SU-DHL-6 (cell line): ENCODE measurements around the gene OR7C2.

ENCODE experiments used
- H2AFZ ChIP-seq: fragments of 200-600 bp; sonication (generic); 2 replicates; pipeline ENCODE4 v1.6.1; 2014; ENCODE audit warnings: low read depth, mild to moderate bottlenecking, moderate library complexity, mixed read lengths, antibody characterized with exemption, low read length; ENCODE audit not compliant: severe bottlenecking
- H3F3A ChIP-seq: fragments of 200-600 bp; shearing (Covaris generic); 2 replicates; pipeline ENCODE4 v1.6.0; 2016; ENCODE audit warnings: antibody characterized with exemption, mild to moderate bottlenecking; ENCODE audit not compliant: insufficient read depth
- H3K27ac ChIP-seq: fragments of 200-600 bp; sonication (generic); 2 replicates; pipeline ENCODE4 v1.5.1; 2016; ENCODE audit warnings: low read depth, mild to moderate bottlenecking, low read length, moderate library complexity, mixed read lengths
- H3K27me3 ChIP-seq: fragments of 200-600 bp; sonication (generic), shearing (Covaris generic); 2 replicates; pipeline ENCODE4 v1.6.0; 2014; ENCODE audit warnings: mild to moderate bottlenecking, low read length
- H3K36me3 ChIP-seq: fragments of 200-600 bp; sonication (generic); 2 replicates; pipeline ENCODE4 v1.6.1; 2014; ENCODE audit warnings: mild to moderate bottlenecking, low read length, mixed read lengths
- H3K4me2 ChIP-seq: fragments of 300-600, 200-600 bp; shearing (Covaris generic), sonication (generic); 2 replicates; pipeline ENCODE4 v1.6.0; 2014; ENCODE audit warnings: low read length, low read depth, mild to moderate bottlenecking; ENCODE audit not compliant: poor library complexity, severe bottlenecking
- H3K4me3 ChIP-seq: fragments of 200-600 bp; sonication (generic); 2 replicates; pipeline ENCODE4 v1.5.1; 2014; ENCODE audit warnings: antibody characterized with exemption, low read length, mild to moderate bottlenecking, mixed read lengths; ENCODE audit not compliant: insufficient read depth, poor library complexity, severe bottlenecking
- H3K79me2 ChIP-seq: fragments of 200-600 bp; sonication (generic); 2 replicates; pipeline ENCODE4 v1.6.1; 2014; ENCODE audit warnings: mild to moderate bottlenecking, low read length, moderate library complexity; ENCODE audit not compliant: insufficient read depth
- H3K9ac ChIP-seq: fragments of 200-600 bp; sonication (generic); 2 replicates; pipeline ENCODE4 v1.7.0; 2014; ENCODE audit warnings: mild to moderate bottlenecking, low read length
- H3K9me2 ChIP-seq: fragments of 200-600 bp; sonication (generic); replicated peaks from 2 replicates; pipeline ENCODE4 v1.6.1; 2014; ENCODE audit warnings: low read length; ENCODE audit not compliant: insufficient read depth
- H3K9me3 ChIP-seq: fragments of 200-600 bp; sonication (generic); 2 replicates; pipeline ENCODE4 v1.6.1; 2014; ENCODE audit warnings: low read length, mixed read lengths; ENCODE audit not compliant: insufficient read depth
- H4K20me1 ChIP-seq: fragments of 200-600 bp; sonication (generic); 2 replicates; pipeline ENCODE4 v1.6.1; 2014; ENCODE audit warnings: low read depth, mild to moderate bottlenecking, antibody characterized with exemption, low read length, moderate library complexity, mixed read lengths
- CTCF ChIP-seq: fragments of 200-600 bp; sonication (generic); IDR thresholded peaks from one replicate; pipeline ENCODE4 v1.5.1; 2017; ENCODE audit warnings: antibody characterized with exemption, mild to moderate bottlenecking, low read length, moderate library complexity; ENCODE audit not compliant: insufficient read depth, poor library complexity, severe bottlenecking
- EZH2phosphoT487 ChIP-seq: fragments of 200-600 bp; sonication (generic), shearing (Covaris generic); conservative IDR thresholded peaks from 2 replicates; pipeline ENCODE4 v1.6.1; 2018; ENCODE audit warnings: mild to moderate bottlenecking, antibody characterized with exemption, low read length, moderate library complexity, mixed read lengths

OR7C2 gene

GRCh38 chr19:14941189-14941588 lies at the start of gene OR7C2:
Gene OR7C2, plus strand, starts transcription at chr19:14941489. Its CDS starts 0 bp downstream, at chr19:14941489.
- H4K20me1 ChIP-seq, result no peaks in the 10 kb centered on the region
- H3K4me2 ChIP-seq, result no peak within 1 kb of the TSS
- no peak within 1 kb of the TSS for H3K4me3 ChIP-seq
- no peaks in the 10 kb centered on the region for H3K27me3 ChIP-seq
- H2AFZ ChIP-seq, result no peak within 1 kb of the TSS
- TF ChIP-seq EZH2phosphoT487 (no peak), CTCF (no peak)
- no peak within 1 kb of the TSS for H3K27ac ChIP-seq
- H3F3A ChIP-seq, result no peaks in the 10 kb centered on the region
- no peak within 1 kb of the TSS for H3K9ac ChIP-seq
- H3K79me2 ChIP-seq, result no peaks in the 10 kb centered on the region
- no peaks in the 10 kb centered on the region for H3K9me3 ChIP-seq
- H3K36me3 ChIP-seq, result no peaks in the 10 kb centered on the region
- no peaks in the 10 kb centered on the region for H3K9me2 ChIP-seq

- no peak overlapping the region for H3K27ac ChIP-seq
- H3F3A ChIP-seq, result no peaks in the 10 kb centered on the region
Measured at GRCh38 chr19:14901675-14902260, 39.5 kb upstream of the OR7C2 start.

GRCh38 chr19:14906711-14907110 lies 34.6 kb upstream of the OR7C2 start:
- Histone ChIP-seq H3K27me3 (no peaks in the 10 kb centered on the region), H3K36me3 (no peaks in the 10 kb centered on the region), H4K20me1 (no peaks in the 10 kb centered on the region), H3K79me2 (no peaks in the 10 kb centered on the region), H3F3A (no peaks in the 10 kb centered on the region), H3K4me2 (no peak overlapping the region), H3K9me3 (no peaks in the 10 kb centered on the region), H3K9me2 (no peaks in the 10 kb centered on the region), H2AFZ (no peak overlapping the region), H3K4me3 (no peak overlapping the region), H3K27ac (no peak overlapping the region), H3K9ac (no peak overlapping the region)
- TF ChIP-seq CTCF, result no peak
- no peak for TF ChIP-seq EZH2phosphoT487

More at GRCh38 chr19:14901675-14902260, 39.5 kb upstream of the OR7C2 start:
- Histone ChIP-seq H3K79me2 (no peaks in the 10 kb centered on the region), H3K9me2 (no peaks in the 10 kb centered on the region), H3K36me3 (no peaks in the 10 kb centered on the region), H3K9ac (no peak overlapping the region), H3K4me2 (no peak overlapping the region), H3K9me3 (no peaks in the 10 kb centered on the region), H4K20me1 (no peaks in the 10 kb centered on the region), H2AFZ (no peak overlapping the region), H3K4me3 (no peak overlapping the region), H3K27me3 (no peaks in the 10 kb centered on the region)
- TF ChIP-seq CTCF, result no peak
- TF ChIP-seq EZH2phosphoT487, result no peak
